Peyer's patch (tissue), 4 donors: ENCODE measurements around the gene ZMIZ2.

Experiments used
- CTCF ChIP-seq, 6 experiments: fragments of 450-650 bp in 4 of 6; fragments of 200-600 bp in 2 of 6; sonication (generic) in 1 of 6; IDR thresholded peaks; one replicate each; pipeline ENCODE4 v1.5.1; 2017 to 2019; ENCODE audit warnings: antibody characterized with exemption in 6 of 6, mild to moderate bottlenecking in 3 of 6, moderate library complexity in 1 of 6
- POLR2A ChIP-seq, 2 donors: fragments of 450-650 bp; IDR thresholded peaks; one replicate each; pipeline ENCODE4 v1.5.1; 2017; ENCODE audit warnings: antibody characterized with exemption in 2 of 2, mild to moderate bottlenecking in 2 of 2, moderate library complexity in 2 of 2

- TF ChIP-seq CTCF (IDR thresholded peaks at IDR 0.05) (no peak), POLR2A (IDR thresholded peaks at IDR 0.05) (no peak)
Observed at GRCh38 chr7:44794331-44794730, 45.7 kb downstream of the ZMIZ2 start.
